HepG2 (cell line): Measurements from ENCODE around the gene LNX2. TPM values are rescaled to one million over a fixed set of nuclear protein-coding genes. Genes with fewer than 3 reads are reported as not detected.

Experiments used
- ATAC-seq: fragments of 200-7000 bp; cut with Tn5 transposase; 3 replicates; pipeline ENCODE4 v1.9.1; 2020; ENCODE audit warnings: mild to moderate bottlenecking, moderate library complexity
- BruUV-seq: library from RNA; stranded (reverse); fragments of 400-500 nt; replicated peaks from 2 replicates; lab custom pipeline; 2021; lab: Mats Ljungman, UMichigan
- CTCF ChIA-PET: fragments of 300-600 bp; formaldehyde crosslinking; extraction: SDS; loops from one replicate; lab custom pipeline; 2021; ENCODE audit warnings: low total read pairs, inconsistent platforms, low intra/inter-chr PET ratio; lab: Yijun Ruan, JAX
- POLR2A ChIA-PET: fragments of 350-600 bp; sonication (Branson Sonifier 250); formaldehyde crosslinking; loops from one replicate; lab custom pipeline; 2020; ENCODE audit warnings: antibody characterized with exemption, inconsistent platforms; lab: Yijun Ruan, JAX
- DNase-seq: peaks from one replicate; pipeline ENCODE4 v3.0.0-alpha.2; 2015; ENCODE audit warnings: low spot score
- FAIRE-seq: peaks from 3 replicates; lab custom pipeline; 2011; peaks lifted over from hg19 to GRCh38; lab: Jason Lieb, UNC
- H2AFZ ChIP-seq: one replicate; pipeline ENCODE4 v1.6.1; 2011; ENCODE audit warnings: low read length, inconsistent platforms
- H3K27ac ChIP-seq: fragments of 300-600 bp; 3 replicates; pipeline ENCODE4 v1.8.0; 2011; ENCODE audit warnings: mixed run types, mild to moderate bottlenecking, mixed read lengths, low read length, inconsistent platforms; ENCODE audit not compliant: insufficient read depth; ENCODE audit errors: extremely low read length
- H3K27me3 ChIP-seq, 2 experiments: fragments of 200-600 bp in 1 of 2; 2 replicates in 1 of 2; 3 replicates in 1 of 2; pipeline versions ENCODE4 v1.6.0 to v1.8.0; 2011; ENCODE audit warnings: low read length in 2 of 2, mild to moderate bottlenecking in 2 of 2, moderate library complexity in 2 of 2, inconsistent platforms in 1 of 2; ENCODE audit not compliant: insufficient read depth in 2 of 2, control insufficient read depth in 1 of 2
- H3K36me3 ChIP-seq, 2 experiments: fragments of 200-600 bp in 1 of 2; replicated peaks in 1 of 2; 2 replicates in 1 of 2; 3 replicates in 1 of 2; pipeline versions ENCODE4 v1.5.1 to v1.8.0; 2011; ENCODE audit warnings: low read length in 2 of 2, inconsistent platforms in 1 of 2; ENCODE audit not compliant: insufficient read depth in 2 of 2, control insufficient read depth in 1 of 2
- H3K4me1 ChIP-seq: 2 replicates; pipeline ENCODE4 v1.5.1; 2012; ENCODE audit warnings: low read length, inconsistent platforms; ENCODE audit not compliant: insufficient read depth
- H3K4me2 ChIP-seq: 2 replicates; pipeline ENCODE4 v1.6.0; 2011; ENCODE audit warnings: low read depth, low read length, inconsistent platforms
- H3K4me3 ChIP-seq, 3 experiments: fragments of 200-600 bp in 1 of 3; sonication (generic), shearing (Covaris generic) in 1 of 3; replicated peaks in 1 of 3; 2 replicates each; pipeline ENCODE4 v1.5.1; 2011 to 2016; ENCODE audit warnings: low read length in 3 of 3, inconsistent platforms in 2 of 3, low read depth in 2 of 3, mild to moderate bottlenecking in 2 of 3, control low read depth in 1 of 3, mixed read lengths in 1 of 3; ENCODE audit not compliant: insufficient read depth in 1 of 3
- H3K79me2 ChIP-seq: one replicate; pipeline ENCODE4 v1.6.1; 2011; ENCODE audit warnings: low read length, inconsistent platforms; ENCODE audit not compliant: insufficient read depth
- H3K9ac ChIP-seq: 2 replicates; pipeline ENCODE4 v1.6.0; 2011; ENCODE audit warnings: mild to moderate bottlenecking, low read depth, low read length, inconsistent platforms; ENCODE audit not compliant: insufficient read depth
- H3K9me3 ChIP-seq: 2 replicates; pipeline ENCODE4 v1.5.1; 2012; ENCODE audit warnings: mild to moderate bottlenecking, low read length
- H4K20me1 ChIP-seq: 2 replicates; pipeline ENCODE4 v1.6.0; 2011; ENCODE audit warnings: inconsistent platforms, mild to moderate bottlenecking, low read length, moderate library complexity; ENCODE audit not compliant: insufficient read depth
- CBFB ChIP-seq: sonication (generic); formaldehyde crosslinking; IDR thresholded peaks from 2 replicates; pipeline ENCODE4 v1.4.0; 2020; ENCODE audit warnings: missing genetic modification reagents
- EP300 ChIP-seq, 3 experiments: sonication (generic) in 1 of 3; formaldehyde crosslinking in 1 of 3; IDR thresholded peaks; 2 replicates each; pipeline versions ENCODE4 v1.5.1 to v1.6.1; 2011 to 2020; ENCODE audit warnings: low read depth in 2 of 3, low read length in 2 of 3, borderline replicate concordance in 1 of 3, improper control_type of control experiment in 1 of 3, mild to moderate bottlenecking in 1 of 3, missing genetic modification reagents in 1 of 3, moderate library complexity in 1 of 3
- FOSL2 ChIP-seq: sonication (generic); formaldehyde crosslinking; IDR thresholded peaks from 2 replicates; pipeline ENCODE4 v1.4.0; 2020; ENCODE audit warnings: missing genetic modification reagents
- KAT7 ChIP-seq: IDR thresholded peaks from 2 replicates; pipeline ENCODE4 v1.6.1; 2018; ENCODE audit warnings: borderline replicate concordance, missing compliant biosample characterization
- MTA1 ChIP-seq: sonication (generic); formaldehyde crosslinking; IDR thresholded peaks from 2 replicates; pipeline ENCODE4 v1.4.0; 2020; ENCODE audit warnings: missing genetic modification reagents, mild to moderate bottlenecking, borderline replicate concordance
- NCOR1 ChIP-seq: fragments of 200-600 bp; sonication (generic); IDR thresholded peaks from 2 replicates; pipeline ENCODE4 v1.7.0; 2017; ENCODE audit warnings: antibody characterized with exemption, low read length, borderline replicate concordance
- NFKB2 ChIP-seq: sonication (generic); formaldehyde crosslinking; IDR thresholded peaks from 2 replicates; pipeline ENCODE4 v1.4.0; 2020; ENCODE audit warnings: missing genetic modification reagents, borderline replicate concordance
- NFRKB ChIP-seq: fragments of 450-650 bp; IDR thresholded peaks from 2 replicates; pipeline ENCODE4 v1.6.1; 2017
- RXRA ChIP-seq: sonication (generic); formaldehyde crosslinking; IDR thresholded peaks from 2 replicates; pipeline ENCODE4 v1.5.1; 2020; ENCODE audit warnings: missing genetic modification reagents
- SIN3B ChIP-seq: fragments of 150-350 bp; IDR thresholded peaks from 2 replicates; pipeline ENCODE4 v1.6.1; 2014; ENCODE audit warnings: low read length
- SP5 ChIP-seq: IDR thresholded peaks from 2 replicates; pipeline ENCODE4 v1.6.1; 2016; ENCODE audit warnings: low read depth, borderline replicate concordance
- TEAD2 ChIP-seq: sonication (generic); formaldehyde crosslinking; IDR thresholded peaks from 2 replicates; pipeline ENCODE4 v1.9.0; 2021; ENCODE audit warnings: missing genetic modification reagents
- ZMYM2 ChIP-seq: sonication (generic); formaldehyde crosslinking; IDR thresholded peaks from 2 replicates; pipeline ENCODE4 v1.8.0; 2022; ENCODE audit warnings: mild to moderate bottlenecking, missing genetic modification reagents
- ZMYM4 ChIP-seq: sonication (generic); formaldehyde crosslinking; IDR thresholded peaks from 2 replicates; pipeline ENCODE4 v1.8.1; 2023; ENCODE audit warnings: mild to moderate bottlenecking, missing genetic modification reagents
- ZNF44 ChIP-seq: sonication (generic); formaldehyde crosslinking; IDR thresholded peaks from 2 replicates; pipeline ENCODE4 v1.5.1; 2020; ENCODE audit warnings: mild to moderate bottlenecking, missing genetic modification reagents
- ZNF652 ChIP-seq: IDR thresholded peaks from 2 replicates; pipeline ENCODE4 v1.6.1; 2016; ENCODE audit warnings: low read depth, borderline replicate concordance
- WGBS: methylation state at CpG from one replicate; pipeline ENCODE4 v1.1.6; 2017; ENCODE audit warnings: low lambda C conversion rate; 5-methylcytosine and 5-hydroxymethylcytosine counted together
- in situ Hi-C: cut with HindIII; loops from 2 replicates; pipeline ENCODE4 v1.10.0; 2017; ENCODE audit warnings: low pct_unique_long_range_greater_than_20kb; ENCODE audit not compliant: extremely low pct_ligation_motif_present
- intact Hi-C: fragments of 100-400 bp; cut with micrococcal nuclease; formaldehyde crosslinking; loops from one replicate; pipeline ENCODE4 v1.10.0; 2022; ENCODE audit not compliant: unreplicated experiment
- polyA plus RNA-seq, 8 experiments: library from polyadenylated mRNA; depleted of rRNA in 3 of 8; stranded (reverse) in 7 of 8; unstranded in 1 of 8; fragments of >200 nt; fragmentation: Illumina TruSeq in 4 of 8; extraction: Trizol in 4 of 8; gene quantifications; 2 replicates each; pipeline versions ENCODE4 v1.2.1 to v1.2.3, GENCODE V29; 2011 to 2016; ENCODE audit warnings: low read depth in 4 of 8, missing spikeins in 1 of 8, mixed read lengths in 1 of 8; ENCODE audit not compliant: insufficient read depth in 1 of 8
- total RNA-seq, 5 experiments: library from RNA; depleted of rRNA; stranded (reverse); fragments of >200 nt; fragmentation: Illumina TruSeq; extraction: Trizol; gene quantifications; 2 replicates each; pipeline ENCODE4 v1.2.3, GENCODE V29; 2016; ENCODE audit warnings: low read depth in 1 of 5
- TF ChIP-seq, protein P1 (sequence below): sonication (generic); formaldehyde crosslinking; conservative IDR thresholded peaks from 2 replicates; pipeline ENCODE4 v1.5.0; 2020; ENCODE audit warnings: missing genetic modification reagents
- TF ChIP-seq, protein P2 (sequence below): sonication (generic); formaldehyde crosslinking; IDR thresholded peaks from 2 replicates; pipeline ENCODE4 v1.5.0; 2020; ENCODE audit warnings: missing genetic modification reagents, mild to moderate bottlenecking, borderline replicate concordance
- TF ChIP-seq, protein P3 (sequence below): sonication (generic); formaldehyde crosslinking; IDR thresholded peaks from 2 replicates; pipeline ENCODE4 v1.5.0; 2020; ENCODE audit warnings: missing genetic modification reagents
- TF ChIP-seq, protein P4 (sequence below): sonication (generic); formaldehyde crosslinking; IDR thresholded peaks from 2 replicates; pipeline ENCODE4 v1.8.1; 2023; ENCODE audit warnings: missing genetic modification reagents, mild to moderate bottlenecking, borderline replicate concordance

Gene LNX2
- total and polyA plus RNA-seq, 2 of the 13 experiments (the other 11 are each of a cell fraction or from before 2014, with no cell fraction given) = 9.2 to 9.7 TPM

DNA sequence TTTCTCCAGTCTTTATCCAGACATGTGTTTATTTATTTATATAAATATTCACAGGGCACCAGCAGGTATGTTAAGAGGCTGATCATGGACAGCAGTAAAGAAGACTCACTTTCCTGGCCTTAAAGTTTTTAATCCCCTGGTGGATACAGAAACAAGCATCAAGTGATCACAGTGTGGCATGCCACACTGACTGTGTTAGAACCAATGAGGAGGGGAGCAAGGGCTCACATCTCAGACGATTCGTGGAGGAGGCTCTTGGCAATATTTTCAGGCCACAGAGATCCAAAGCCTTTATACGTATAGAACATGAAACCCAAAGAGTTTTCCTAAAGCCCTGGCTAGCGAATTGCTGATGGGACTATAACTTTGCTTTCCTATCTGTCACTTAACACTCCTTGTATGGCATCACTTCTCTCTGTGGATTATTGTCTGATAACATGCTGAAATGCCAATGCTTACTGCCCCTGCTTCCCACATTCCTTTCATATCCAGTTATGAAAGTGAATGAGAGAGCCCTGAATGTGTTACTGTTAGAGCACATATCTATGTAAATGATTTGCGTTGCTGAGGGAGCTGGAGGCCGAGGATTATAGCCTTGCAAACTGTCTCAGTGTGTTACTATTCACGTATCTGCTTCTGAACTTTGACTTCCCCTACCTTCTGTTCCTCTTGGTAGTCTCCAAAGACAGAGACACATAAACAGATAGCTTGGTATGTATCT is 39.0 kb upstream of the LNX2 start:
- Histone ChIP-seq H3K27me3 (no peaks in the 10 kb centered on the region), H3K79me2 (no peaks in the 10 kb centered on the region), H3K4me1 (peaks cover 28% of the 10 kb centered on the region), H2AFZ (no peak overlapping the region), H3K27ac (no peak overlapping the region), H3K36me3 (peaks cover 0 to 1% of the 10 kb centered on the region in 2 experiments; a peak in 2 of 5 replicates), H4K20me1 (no peaks in the 10 kb centered on the region), H3K4me3 (no peak overlapping the region), H3K9me3 (no peaks in the 10 kb centered on the region), H3K4me2 (no peak overlapping the region), H3K9ac (no peak overlapping the region)
- DNase-seq = no peak
- in situ Hi-C loops (no loop called here), intact Hi-C loops (no loop called here)
- CTCF ChIA-PET = no interaction called here
- TF ChIP-seq SP5 (no peak), RXRA (CRISPR knock-in tag) (no peak), ZMYM4 (CRISPR knock-in tag) (no peak), FOSL2 (CRISPR knock-in tag) (no peak), ZNF44 (no peak), CBFB (CRISPR knock-in tag) (no peak), KAT7 (CRISPR knock-in tag) (no peak), NFKB2 (CRISPR knock-in tag) (no peak), MTA1 (CRISPR knock-in tag) (no peak), TEAD2 (CRISPR knock-in tag) (no peak), NFRKB (no peak), SIN3B (no peak), ZMYM2 (CRISPR knock-in tag) (no peak), NCOR1 (no peak), ZNF652 (CRISPR knock-in tag) (no peak), EP300 (IDR thresholded peaks at IDR 0.05; ENCODE audit: low read depth in 2 of 2, low read length in 2 of 2) (no peak), EP300 (CRISPR knock-in tag; IDR thresholded peaks at IDR 0.05; ENCODE audit: borderline replicate concordance) (no peak)
- TF ChIP-seq, protein P1, sequence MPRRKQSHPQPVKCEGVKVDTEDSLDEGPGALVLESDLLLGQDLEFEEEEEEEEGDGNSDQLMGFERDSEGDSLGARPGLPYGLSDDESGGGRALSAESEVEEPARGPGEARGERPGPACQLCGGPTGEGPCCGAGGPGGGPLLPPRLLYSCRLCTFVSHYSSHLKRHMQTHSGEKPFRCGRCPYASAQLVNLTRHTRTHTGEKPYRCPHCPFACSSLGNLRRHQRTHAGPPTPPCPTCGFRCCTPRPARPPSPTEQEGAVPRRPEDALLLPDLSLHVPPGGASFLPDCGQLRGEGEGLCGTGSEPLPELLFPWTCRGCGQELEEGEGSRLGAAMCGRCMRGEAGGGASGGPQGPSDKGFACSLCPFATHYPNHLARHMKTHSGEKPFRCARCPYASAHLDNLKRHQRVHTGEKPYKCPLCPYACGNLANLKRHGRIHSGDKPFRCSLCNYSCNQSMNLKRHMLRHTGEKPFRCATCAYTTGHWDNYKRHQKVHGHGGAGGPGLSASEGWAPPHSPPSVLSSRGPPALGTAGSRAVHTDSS (CRISPR knock-in tag) = no peak
- TF ChIP-seq, protein P2, sequence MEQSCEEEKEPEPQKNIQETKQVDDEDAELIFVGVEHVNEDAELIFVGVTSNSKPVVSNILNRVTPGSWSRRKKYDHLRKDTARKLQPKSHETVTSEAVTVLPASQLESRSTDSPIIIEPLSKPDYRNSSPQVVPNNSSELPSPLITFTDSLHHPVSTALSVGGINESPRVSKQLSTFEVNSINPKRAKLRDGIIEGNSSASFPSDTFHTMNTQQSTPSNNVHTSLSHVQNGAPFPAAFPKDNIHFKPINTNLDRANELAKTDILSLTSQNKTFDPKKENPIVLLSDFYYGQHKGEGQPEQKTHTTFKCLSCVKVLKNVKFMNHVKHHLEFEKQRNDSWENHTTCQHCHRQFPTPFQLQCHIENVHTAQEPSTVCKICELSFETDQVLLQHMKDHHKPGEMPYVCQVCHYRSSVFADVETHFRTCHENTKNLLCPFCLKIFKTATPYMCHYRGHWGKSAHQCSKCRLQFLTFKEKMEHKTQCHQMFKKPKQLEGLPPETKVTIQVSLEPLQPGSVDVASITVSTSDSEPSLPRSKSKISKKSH (CRISPR knock-in tag) = no peak
- TF ChIP-seq, protein P3, sequence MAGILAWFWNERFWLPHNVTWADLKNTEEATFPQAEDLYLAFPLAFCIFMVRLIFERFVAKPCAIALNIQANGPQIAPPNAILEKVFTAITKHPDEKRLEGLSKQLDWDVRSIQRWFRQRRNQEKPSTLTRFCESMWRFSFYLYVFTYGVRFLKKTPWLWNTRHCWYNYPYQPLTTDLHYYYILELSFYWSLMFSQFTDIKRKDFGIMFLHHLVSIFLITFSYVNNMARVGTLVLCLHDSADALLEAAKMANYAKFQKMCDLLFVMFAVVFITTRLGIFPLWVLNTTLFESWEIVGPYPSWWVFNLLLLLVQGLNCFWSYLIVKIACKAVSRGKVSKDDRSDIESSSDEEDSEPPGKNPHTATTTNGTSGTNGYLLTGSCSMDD (CRISPR knock-in tag) = no peak
- TF ChIP-seq, protein P4, sequence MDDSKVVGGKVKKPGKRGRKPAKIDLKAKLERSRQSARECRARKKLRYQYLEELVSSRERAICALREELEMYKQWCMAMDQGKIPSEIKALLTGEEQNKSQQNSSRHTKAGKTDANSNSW (CRISPR knock-in tag) = no peak
- no peak for ATAC-seq
- 89% methylated on average over 7 of the region's 7 CpGs for WGBS
- no TSS peak for BruUV-seq
- POLR2A ChIA-PET = no interaction called here
- no peak for FAIRE-seq
